ENCODE results near the gene SPATA3.

Gene SPATA3

GRCh38 chr2:231057590-231057989 lies 61.7 kb downstream of the SPATA3 start:
- ChIA-PET CTCF (interaction anchor here (0.7 to 5.9 kb wide), 13 partner anchors 10 to 233 kb away, joined by 3 to 50 read pairs (median 4); partner anchors contain the start of gene ARMC9), POLR2A (interaction anchor here (0.6 kb wide), 1 partner anchor 46 kb away, joined by 3 read pairs; no protein-coding TSS in a partner anchor)
- no peak for DNase-seq (ENCODE audit: low read depth, low spot score)
- peak overlapping the region; percentile 89 for H3K4me3 ChIP-seq (ENCODE audit: low read depth, low read length)
- TF ChIP-seq CTCF (IDR thresholded peaks at IDR 0.05; ENCODE audit: insufficient read depth, low read length, missing control alignments), result no peak
